ENCODE results near the gene GLP2R.
A peak's percentile ranks its signal among the peaks of the same experiment; 100 is the strongest.

The GLP2R gene

GRCh38 chr17:9924735-9925191, 99.0 kb downstream of the GLP2R start:
- no peak overlapping the region for H3K27ac ChIP-seq (ENCODE audit: low read depth, low read length)
- H3K36me3 ChIP-seq (ENCODE audit: control insufficient read depth in 5 of 5, insufficient read depth in 5 of 5, low read length in 5 of 5): peaks cover 0 to 33% (median 9%) of the 10 kb centered on the region in 5 donors
- peaks cover 0 to 4% (median 2%) of the 10 kb centered on the region in 5 donors for H3K4me1 ChIP-seq (ENCODE audit: control insufficient read depth in 5 of 5, insufficient read depth in 5 of 5, low read length in 5 of 5)
- H3K9me3 ChIP-seq (ENCODE audit: control insufficient read depth in 5 of 5, low read length in 5 of 5): no peaks in the 10 kb centered on the region
- no peaks in the 10 kb centered on the region for H3K27me3 ChIP-seq (ENCODE audit: control insufficient read depth in 5 of 5, insufficient read depth in 4 of 5, low read length in 5 of 5)
- peak overlapping the region in 1 of 5 donors; percentile 30 for H3K9ac ChIP-seq (ENCODE audit: low read length in 5 of 5)
- H3K4me3 ChIP-seq (ENCODE audit: low read depth in 1 of 5, low read length in 5 of 5): no peak overlapping the region

GRCh38 chr17:9925457-9925856, 99.7 kb downstream of the GLP2R start:
- H3K9me3 ChIP-seq (ENCODE audit: control insufficient read depth in 5 of 5, low read length in 5 of 5): no peaks in the 10 kb centered on the region
- H3K9ac ChIP-seq (ENCODE audit: low read length in 5 of 5): no peak overlapping the region
- H3K36me3 ChIP-seq (ENCODE audit: control insufficient read depth in 5 of 5, insufficient read depth in 5 of 5, low read length in 5 of 5): peaks cover 0 to 29% (median 9%) of the 10 kb centered on the region in 5 donors
- no peaks in the 10 kb centered on the region for H3K27me3 ChIP-seq (ENCODE audit: control insufficient read depth in 5 of 5, insufficient read depth in 4 of 5, low read length in 5 of 5)
- no peak overlapping the region for H3K4me3 ChIP-seq (ENCODE audit: low read depth in 1 of 5, low read length in 5 of 5)
- H3K4me1 ChIP-seq (ENCODE audit: control insufficient read depth in 5 of 5, insufficient read depth in 5 of 5, low read length in 5 of 5): peaks cover 0 to 9% (median 2%) of the 10 kb centered on the region in 5 donors
- no peak overlapping the region for H3K27ac ChIP-seq (ENCODE audit: low read depth, low read length)

- Histone ChIP-seq H3K9me3 (ENCODE audit: control insufficient read depth in 5 of 5, low read length in 5 of 5) (no peaks in the 10 kb centered on the region), H3K36me3 (ENCODE audit: control insufficient read depth in 5 of 5, insufficient read depth in 5 of 5, low read length in 5 of 5) (peaks cover 0 to 31% (median 12%) of the 10 kb centered on the region in 5 donors), H3K4me3 (ENCODE audit: low read depth in 1 of 5, low read length in 5 of 5) (no peak overlapping the region), H3K27me3 (ENCODE audit: control insufficient read depth in 5 of 5, insufficient read depth in 4 of 5, low read length in 5 of 5) (no peaks in the 10 kb centered on the region), H3K4me1 (ENCODE audit: control insufficient read depth in 5 of 5, insufficient read depth in 5 of 5, low read length in 5 of 5) (peaks cover 0 to 14% (median 2%) of the 10 kb centered on the region in 5 donors), H3K9ac (ENCODE audit: low read length in 5 of 5) (no peak overlapping the region), H3K27ac (ENCODE audit: low read depth, low read length) (no peak overlapping the region)
Measured at GRCh38 chr17:9926150-9926804, 100.6 kb downstream of the GLP2R start.

- H3K36me3 ChIP-seq (ENCODE audit: control insufficient read depth in 5 of 5, insufficient read depth in 5 of 5, low read length in 5 of 5): peaks cover 0 to 33% (median 17%) of the 10 kb centered on the region in 5 donors
- no peak overlapping the region for H3K27ac ChIP-seq (ENCODE audit: low read depth, low read length)
- H3K9ac ChIP-seq (ENCODE audit: low read length in 5 of 5): no peak overlapping the region
- peaks cover 0 to 14% (median 2%) of the 10 kb centered on the region in 5 donors for H3K4me1 ChIP-seq (ENCODE audit: control insufficient read depth in 5 of 5, insufficient read depth in 5 of 5, low read length in 5 of 5)
- no peaks in the 10 kb centered on the region for H3K27me3 ChIP-seq (ENCODE audit: control insufficient read depth in 5 of 5, insufficient read depth in 4 of 5, low read length in 5 of 5)
- H3K4me3 ChIP-seq (ENCODE audit: low read depth in 1 of 5, low read length in 5 of 5): no peak overlapping the region
- H3K9me3 ChIP-seq (ENCODE audit: control insufficient read depth in 5 of 5, low read length in 5 of 5): no peaks in the 10 kb centered on the region
Measured at GRCh38 chr17:9928601-9929333, 103.0 kb downstream of the GLP2R start.

GRCh38 chr17:9929871-9930270, 104.1 kb downstream of the GLP2R start:
- Histone ChIP-seq H3K9ac (ENCODE audit: low read length in 5 of 5) (no peak overlapping the region), H3K27ac (ENCODE audit: low read depth, low read length) (no peak overlapping the region), H3K36me3 (ENCODE audit: control insufficient read depth in 5 of 5, insufficient read depth in 5 of 5, low read length in 5 of 5) (peaks cover 0 to 41% (median 18%) of the 10 kb centered on the region in 5 donors), H3K4me1 (ENCODE audit: control insufficient read depth in 5 of 5, insufficient read depth in 5 of 5, low read length in 5 of 5) (peaks cover 0 to 14% (median 2%) of the 10 kb centered on the region in 5 donors), H3K4me3 (ENCODE audit: low read depth in 1 of 5, low read length in 5 of 5) (no peak overlapping the region), H3K9me3 (ENCODE audit: control insufficient read depth in 5 of 5, low read length in 5 of 5) (no peaks in the 10 kb centered on the region), H3K27me3 (ENCODE audit: control insufficient read depth in 5 of 5, insufficient read depth in 4 of 5, low read length in 5 of 5) (no peaks in the 10 kb centered on the region)

- Histone ChIP-seq H3K9me3 (ENCODE audit: control insufficient read depth in 5 of 5, low read length in 5 of 5) (no peaks in the 10 kb centered on the region), H3K27me3 (ENCODE audit: control insufficient read depth in 5 of 5, insufficient read depth in 4 of 5, low read length in 5 of 5) (no peaks in the 10 kb centered on the region), H3K4me1 (ENCODE audit: control insufficient read depth in 5 of 5, insufficient read depth in 5 of 5, low read length in 5 of 5) (peaks cover 3 to 28% (median 13%) of the 10 kb centered on the region in 5 donors), H3K27ac (ENCODE audit: low read depth, low read length) (no peak overlapping the region), H3K36me3 (ENCODE audit: control insufficient read depth in 5 of 5, insufficient read depth in 5 of 5, low read length in 5 of 5) (peaks cover 0 to 33% (median 14%) of the 10 kb centered on the region in 5 donors), H3K4me3 (ENCODE audit: low read depth in 1 of 5, low read length in 5 of 5) (no peak overlapping the region), H3K9ac (ENCODE audit: low read length in 5 of 5) (no peak overlapping the region)
Measured at GRCh38 chr17:9931144-9931741, 105.5 kb downstream of the GLP2R start.

GRCh38 chr17:9932491-9932890, 106.8 kb downstream of the GLP2R start:
- Histone ChIP-seq H3K4me1 (ENCODE audit: control insufficient read depth in 5 of 5, insufficient read depth in 5 of 5, low read length in 5 of 5) (peaks cover 9 to 40% (median 23%) of the 10 kb centered on the region in 5 donors), H3K36me3 (ENCODE audit: control insufficient read depth in 5 of 5, insufficient read depth in 5 of 5, low read length in 5 of 5) (peaks cover 0 to 35% (median 11%) of the 10 kb centered on the region in 5 donors), H3K27me3 (ENCODE audit: control insufficient read depth in 5 of 5, insufficient read depth in 4 of 5, low read length in 5 of 5) (no peaks in the 10 kb centered on the region), H3K9me3 (ENCODE audit: control insufficient read depth in 5 of 5, low read length in 5 of 5) (no peaks in the 10 kb centered on the region), H3K4me3 (ENCODE audit: low read depth in 1 of 5, low read length in 5 of 5) (no peak overlapping the region), H3K9ac (ENCODE audit: low read length in 5 of 5) (no peak overlapping the region), H3K27ac (ENCODE audit: low read depth, low read length) (no peak overlapping the region)

- no peaks in the 10 kb centered on the region for H3K27me3 ChIP-seq (ENCODE audit: control insufficient read depth in 5 of 5, insufficient read depth in 4 of 5, low read length in 5 of 5)
- H3K9me3 ChIP-seq (ENCODE audit: control insufficient read depth in 5 of 5, low read length in 5 of 5): peaks cover 4 to 9% (median 8%) of the 10 kb centered on the region in 5 donors
- H3K4me3 ChIP-seq (ENCODE audit: low read depth in 1 of 5, low read length in 5 of 5): no peak overlapping the region
- H3K4me1 ChIP-seq (ENCODE audit: control insufficient read depth in 5 of 5, insufficient read depth in 5 of 5, low read length in 5 of 5): peaks cover 7 to 42% (median 25%) of the 10 kb centered on the region in 5 donors
- no peak overlapping the region for H3K9ac ChIP-seq (ENCODE audit: low read length in 5 of 5)
- peaks cover 0 to 47% (median 11%) of the 10 kb centered on the region in 5 donors for H3K36me3 ChIP-seq (ENCODE audit: control insufficient read depth in 5 of 5, insufficient read depth in 5 of 5, low read length in 5 of 5)
- no peak overlapping the region for H3K27ac ChIP-seq (ENCODE audit: low read depth, low read length)
Measured at GRCh38 chr17:9934331-9934730, 108.6 kb downstream of the GLP2R start.

GRCh38 chr17:9935408-9935807, 109.7 kb downstream of the GLP2R start:
- H3K9ac ChIP-seq (ENCODE audit: low read length in 5 of 5): peak overlapping the region in 1 of 5 donors; percentile 23
- H3K4me3 ChIP-seq (ENCODE audit: low read depth in 1 of 5, low read length in 5 of 5): no peak overlapping the region
- peaks cover 4 to 9% (median 8%) of the 10 kb centered on the region in 5 donors for H3K9me3 ChIP-seq (ENCODE audit: control insufficient read depth in 5 of 5, low read length in 5 of 5)
- peaks cover 7 to 34% (median 25%) of the 10 kb centered on the region in 5 donors for H3K4me1 ChIP-seq (ENCODE audit: control insufficient read depth in 5 of 5, insufficient read depth in 5 of 5, low read length in 5 of 5)
- H3K27ac ChIP-seq (ENCODE audit: low read depth, low read length): peak overlapping the region; percentile 20
- peaks cover 0 to 54% (median 13%) of the 10 kb centered on the region in 5 donors for H3K36me3 ChIP-seq (ENCODE audit: control insufficient read depth in 5 of 5, insufficient read depth in 5 of 5, low read length in 5 of 5)
- H3K27me3 ChIP-seq (ENCODE audit: control insufficient read depth in 5 of 5, insufficient read depth in 4 of 5, low read length in 5 of 5): no peaks in the 10 kb centered on the region
